Thyroid gland (tissue), 4 donors: Measurements from ENCODE around the gene CCNJ. TPM values are rescaled to one million over a fixed set of nuclear protein-coding genes. Genes with fewer than 3 reads are reported as not detected.

Experiments
- DNase-seq, 2 donors: peaks; one replicate each; pipeline ENCODE4 v3.0.0-alpha.2; 2019
- H3K27ac ChIP-seq, 3 donors: fragments of 200-600 bp; sonication (generic); 1 replicate in 2 of 3; 2 replicates in 1 of 3; pipeline ENCODE4 v1.5.1; 2016 to 2019; ENCODE audit warnings: mild to moderate bottlenecking in 1 of 3, moderate library complexity in 1 of 3
- H3K27me3 ChIP-seq: fragments of 200-600 bp; sonication (generic); one replicate; pipeline ENCODE4 v1.5.1; 2019
- H3K36me3 ChIP-seq, 2 donors: fragments of 200-600 bp; sonication (generic); one replicate each; pipeline ENCODE4 v1.5.1; 2016 to 2019
- H3K4me1 ChIP-seq, 2 donors: fragments of 200-600 bp; sonication (generic); one replicate each; pipeline ENCODE4 v1.5.1; 2017 to 2019
- H3K4me3 ChIP-seq, 3 donors: fragments of 200-600 bp; sonication (generic); replicated peaks in 1 of 3; 1 replicate in 2 of 3; 2 replicates in 1 of 3; pipeline ENCODE4 v1.5.1; 2016; ENCODE audit warnings: mild to moderate bottlenecking in 1 of 3
- H3K9me3 ChIP-seq: fragments of 200-600 bp; sonication (generic); one replicate; pipeline ENCODE4 v1.5.1; 2017
- POLR2A ChIP-seq, 2 donors: fragments of 450-650 bp; IDR thresholded peaks; one replicate each; pipeline ENCODE4 v1.6.1; 2017; ENCODE audit warnings: antibody characterized with exemption in 2 of 2, mild to moderate bottlenecking in 2 of 2, moderate library complexity in 1 of 2
- whole genome bisulfite sequencing, 2 donors: methylation state at CpG; one replicate each; pipeline ENCODE4 v1.1.5; 2017; 5-methylcytosine and 5-hydroxymethylcytosine counted together
- intact Hi-C: fragments of 100-400 bp; cut with DNase I; formaldehyde crosslinking; loops from one replicate; pipeline ENCODE4 v1.15.1; 2023
- total RNA-seq, 4 donors: library from RNA; depleted of rRNA; stranded (reverse); fragments of >200 nt; gene quantifications; one replicate each; pipeline ENCODE4 v1.2.3, GENCODE V29; 2016
- TF ChIP-seq, protein P1 (sequence below), 6 experiments: fragments of 200-600 bp in 3 of 6; fragments of 450-650 bp in 3 of 6; sonication (generic) in 3 of 6; IDR thresholded peaks; one replicate each; pipeline ENCODE4 v1.5.1; 2016 to 2019; ENCODE audit warnings: antibody characterized with exemption in 6 of 6, mild to moderate bottlenecking in 2 of 6, inconsistent platforms in 1 of 6, moderate library complexity in 1 of 6

CCNJ gene
- total RNA-seq, 4 donors from 2014 or later: 4.6 to 10.6 (median 5.8) TPM

DNA sequence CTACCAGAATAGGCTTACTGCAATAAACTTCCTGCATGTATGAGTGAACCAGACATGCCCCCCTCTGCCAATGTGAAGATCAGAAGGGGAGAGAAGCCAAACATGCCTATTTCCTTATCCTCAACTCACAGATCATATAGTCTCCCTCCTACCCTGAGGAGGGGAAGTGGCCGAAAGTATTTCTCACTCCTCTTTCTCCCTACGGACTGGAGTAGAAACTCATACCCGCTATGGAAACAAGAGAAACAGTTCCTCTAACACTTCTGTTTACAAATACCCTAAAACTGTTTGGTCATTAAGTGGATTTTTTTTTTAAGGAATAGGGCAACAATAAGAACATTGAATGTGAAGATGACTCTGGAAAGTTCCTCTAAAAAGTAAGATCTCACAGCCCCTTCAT lies 31.4 kb downstream of the CCNJ start:
- 94 to 96% methylated on average over 3 of the region's 3 CpGs for WGBS, 2 donors

DNA sequence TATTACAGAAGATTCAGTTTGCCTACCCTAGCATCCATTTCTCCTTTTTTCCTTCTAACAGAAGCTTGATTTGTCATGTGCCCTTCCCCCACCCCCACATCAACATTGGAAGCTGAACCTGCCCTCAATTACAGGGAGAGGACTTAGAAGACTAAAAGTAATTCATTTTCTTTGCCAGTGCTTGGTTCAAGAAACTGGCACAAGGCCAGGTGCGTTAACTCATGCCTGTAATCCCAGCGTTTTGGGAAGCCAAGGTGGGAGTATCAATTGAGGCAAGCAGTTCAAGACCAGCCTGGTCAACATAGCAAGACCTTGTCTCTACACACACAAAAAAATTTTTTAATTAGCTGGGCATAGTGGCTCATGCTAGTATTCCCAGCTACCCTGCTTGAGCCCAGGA lies 32.6 kb downstream of the CCNJ start:
- Histone ChIP-seq H3K4me1 (no peaks in the 10 kb centered on the region), H3K27me3 (no peaks in the 10 kb centered on the region), H3K36me3 (no peaks in the 10 kb centered on the region), H3K27ac (no peak overlapping the region), H3K4me3 (no peak overlapping the region), H3K9me3 (no peaks in the 10 kb centered on the region)
- no peak for DNase-seq
- 19 to 29% methylated on average over 2 of the region's 2 CpGs for WGBS, 2 donors
- intact Hi-C loops: no loop called here
- no peak for TF ChIP-seq POLR2A (IDR thresholded peaks at IDR 0.05)
- TF ChIP-seq, protein P1, sequence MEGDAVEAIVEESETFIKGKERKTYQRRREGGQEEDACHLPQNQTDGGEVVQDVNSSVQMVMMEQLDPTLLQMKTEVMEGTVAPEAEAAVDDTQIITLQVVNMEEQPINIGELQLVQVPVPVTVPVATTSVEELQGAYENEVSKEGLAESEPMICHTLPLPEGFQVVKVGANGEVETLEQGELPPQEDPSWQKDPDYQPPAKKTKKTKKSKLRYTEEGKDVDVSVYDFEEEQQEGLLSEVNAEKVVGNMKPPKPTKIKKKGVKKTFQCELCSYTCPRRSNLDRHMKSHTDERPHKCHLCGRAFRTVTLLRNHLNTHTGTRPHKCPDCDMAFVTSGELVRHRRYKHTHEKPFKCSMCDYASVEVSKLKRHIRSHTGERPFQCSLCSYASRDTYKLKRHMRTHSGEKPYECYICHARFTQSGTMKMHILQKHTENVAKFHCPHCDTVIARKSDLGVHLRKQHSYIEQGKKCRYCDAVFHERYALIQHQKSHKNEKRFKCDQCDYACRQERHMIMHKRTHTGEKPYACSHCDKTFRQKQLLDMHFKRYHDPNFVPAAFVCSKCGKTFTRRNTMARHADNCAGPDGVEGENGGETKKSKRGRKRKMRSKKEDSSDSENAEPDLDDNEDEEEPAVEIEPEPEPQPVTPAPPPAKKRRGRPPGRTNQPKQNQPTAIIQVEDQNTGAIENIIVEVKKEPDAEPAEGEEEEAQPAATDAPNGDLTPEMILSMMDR (IDR thresholded peaks at IDR 0.05): no peak

More for the DNA sequence above, 31.4 kb downstream of the CCNJ start:
- Histone ChIP-seq H3K4me3 (no peak overlapping the region), H3K27me3 (no peaks in the 10 kb centered on the region), H3K36me3 (no peaks in the 10 kb centered on the region), H3K27ac (no peak overlapping the region), H3K9me3 (no peaks in the 10 kb centered on the region), H3K4me1 (no peaks in the 10 kb centered on the region)
- DNase-seq: no peak
- intact Hi-C loops: no loop called here
- TF ChIP-seq, protein P1 (IDR thresholded peaks at IDR 0.05): no peak
- no peak for TF ChIP-seq POLR2A (IDR thresholded peaks at IDR 0.05)

DNA sequence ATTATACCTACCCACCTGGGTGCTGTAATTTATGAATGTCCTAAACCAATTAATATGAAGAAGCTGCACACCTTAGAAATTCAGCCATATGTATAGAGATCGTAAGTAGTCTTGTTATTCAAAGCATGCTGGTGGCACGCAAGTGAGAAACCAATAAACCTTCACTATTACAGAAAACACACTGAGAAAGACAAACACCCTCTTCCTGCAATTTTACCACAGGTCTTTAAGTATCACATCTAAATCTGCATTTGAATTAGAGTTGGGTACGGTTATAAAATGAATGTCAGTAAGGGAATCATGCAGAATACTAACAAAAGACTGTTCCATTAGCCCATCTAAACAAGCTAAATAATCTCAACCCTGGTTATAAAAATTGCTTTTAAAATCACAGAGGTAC lies 33.8 kb downstream of the CCNJ start:
- Histone ChIP-seq H3K27ac (no peak overlapping the region), H3K9me3 (no peaks in the 10 kb centered on the region), H3K27me3 (no peaks in the 10 kb centered on the region), H3K4me3 (no peak overlapping the region), H3K4me1 (no peaks in the 10 kb centered on the region), H3K36me3 (no peaks in the 10 kb centered on the region)
- intact Hi-C loops: no loop called here
- no peak for TF ChIP-seq POLR2A (IDR thresholded peaks at IDR 0.05)
- TF ChIP-seq, protein P1 (IDR thresholded peaks at IDR 0.05): no peak
- no peak for DNase-seq
- 97 to 99% methylated on average over 3 of the region's 3 CpGs for WGBS, 2 donors

DNA sequence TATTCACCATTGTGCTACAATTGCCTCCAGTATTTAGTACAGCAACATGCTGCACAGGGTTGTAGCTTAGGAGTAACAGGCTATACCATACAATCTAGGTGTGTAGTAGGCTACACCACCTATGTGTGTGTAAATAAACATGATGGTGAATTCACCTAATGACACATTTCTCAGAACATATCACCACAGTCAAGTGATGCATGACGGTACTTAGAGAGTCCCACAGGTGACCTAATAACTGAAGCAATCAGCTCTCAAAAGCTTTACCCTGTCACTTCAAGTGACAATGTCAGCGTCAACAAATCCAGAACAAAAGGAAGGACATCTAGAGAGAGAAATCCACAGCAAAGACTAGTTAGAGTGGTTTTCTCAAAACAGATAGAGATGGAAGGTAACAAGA lies 38.8 kb downstream of the CCNJ start:
- no peak for DNase-seq
- no peaks in the 10 kb centered on the region for H3K36me3 ChIP-seq
- H3K4me3 ChIP-seq: no peak overlapping the region
- no peaks in the 10 kb centered on the region for H3K4me1 ChIP-seq
- H3K27ac ChIP-seq: no peak overlapping the region
- H3K27me3 ChIP-seq: no peaks in the 10 kb centered on the region
- WGBS, 2 donors: 87 to 90% methylated on average over 2 of the region's 2 CpGs
- H3K9me3 ChIP-seq: no peaks in the 10 kb centered on the region
- no peak for TF ChIP-seq POLR2A (IDR thresholded peaks at IDR 0.05)
- TF ChIP-seq, protein P1 (IDR thresholded peaks at IDR 0.05): no peak
- intact Hi-C loops: no loop called here

DNA sequence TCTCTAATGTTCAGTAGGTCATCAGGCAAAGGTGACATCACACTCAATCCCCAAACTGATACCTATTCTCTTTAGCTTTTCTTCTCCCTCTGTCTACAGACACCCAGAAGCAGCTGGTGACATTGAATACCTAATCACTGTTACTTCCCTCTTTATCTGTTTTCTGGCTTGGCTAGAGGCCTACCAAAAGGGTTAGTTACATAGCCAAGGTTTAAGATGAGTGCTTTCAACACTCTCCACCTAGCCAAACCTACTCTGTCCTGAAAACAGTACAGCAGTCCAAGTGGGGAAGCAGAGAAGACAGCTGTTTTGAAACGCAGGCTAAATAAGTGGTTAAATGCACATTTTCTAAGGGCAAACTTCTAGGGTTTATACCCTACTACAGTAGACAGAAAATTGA lies 39.4 kb downstream of the CCNJ start:
- intact Hi-C loops: no loop called here
- Histone ChIP-seq H3K36me3 (no peaks in the 10 kb centered on the region), H3K27me3 (no peaks in the 10 kb centered on the region), H3K4me1 (no peaks in the 10 kb centered on the region), H3K27ac (no peak overlapping the region), H3K9me3 (no peaks in the 10 kb centered on the region), H3K4me3 (no peak overlapping the region)
- 73 to 74% methylated on average over 1 of the region's 1 CpG for WGBS, 2 donors
- TF ChIP-seq, protein P1 (IDR thresholded peaks at IDR 0.05): no peak
- TF ChIP-seq POLR2A (IDR thresholded peaks at IDR 0.05): no peak
- no peak for DNase-seq
